HTR-8/SVneo (cell line): ENCODE data around the gene PHF21A.
"Not testable (repeated sequence)": the region's sequence is repeated elsewhere in the genome, so short reads cannot be mapped to it uniquely, and the experiment has no call there.

Experiments used
- DNase-seq: peaks from one replicate; pipeline ENCODE4 v3.0.0; 2011; ENCODE audit warnings: low spot score, mixed read lengths; ENCODE audit not compliant: insufficient read length
- FAIRE-seq: peaks from 2 replicates; lab custom pipeline; 2011; peaks lifted over from hg19 to GRCh38; lab: Jason Lieb, UNC

PHF21A gene

DNA sequence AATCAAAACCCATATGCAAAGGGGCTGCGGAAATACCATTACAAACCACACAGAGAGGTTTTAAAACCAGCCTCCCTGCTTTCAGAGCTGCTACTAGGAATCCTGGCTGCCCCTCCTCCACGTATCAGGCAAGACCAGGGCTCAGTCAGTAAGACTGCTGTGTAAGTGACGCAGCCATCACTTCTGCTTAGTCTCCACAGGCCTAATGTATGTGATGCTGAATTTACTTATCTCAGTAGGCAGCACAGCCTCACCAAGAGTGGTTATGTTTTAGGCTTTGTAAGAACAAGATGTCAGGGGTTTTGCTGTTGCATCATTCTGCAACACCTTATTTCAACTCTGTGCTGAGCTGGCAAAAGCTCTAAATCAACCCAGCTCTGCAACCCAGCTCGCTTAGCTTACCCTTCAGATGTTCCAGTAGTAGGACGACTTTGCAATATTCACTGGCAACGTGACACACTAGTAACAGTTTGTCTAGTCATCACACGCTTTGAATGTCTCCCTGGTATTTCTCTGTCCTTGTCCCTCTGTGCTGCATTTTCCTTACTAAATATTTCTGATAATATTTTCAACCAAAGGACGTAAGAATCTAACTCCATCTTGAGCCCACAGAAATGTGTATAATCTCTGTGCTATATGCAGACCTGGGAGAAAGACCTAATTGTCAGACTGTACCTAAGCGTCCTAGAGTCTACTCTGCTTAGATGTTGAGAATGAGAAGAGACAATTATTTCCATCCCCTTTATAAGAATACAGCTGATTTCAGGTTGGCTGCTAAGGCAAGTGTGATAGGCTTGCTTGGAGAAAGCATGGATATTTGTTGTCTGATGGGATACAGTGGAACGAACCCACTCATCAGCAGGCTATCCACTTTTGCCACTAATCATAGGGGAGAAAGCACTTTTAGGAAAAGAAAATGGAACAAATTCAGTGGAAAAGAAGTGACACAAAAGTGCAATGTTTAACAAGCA is 126.6 kb downstream of the PHF21A start:
- no peak for DNase-seq
- no peak for FAIRE-seq

DNA sequence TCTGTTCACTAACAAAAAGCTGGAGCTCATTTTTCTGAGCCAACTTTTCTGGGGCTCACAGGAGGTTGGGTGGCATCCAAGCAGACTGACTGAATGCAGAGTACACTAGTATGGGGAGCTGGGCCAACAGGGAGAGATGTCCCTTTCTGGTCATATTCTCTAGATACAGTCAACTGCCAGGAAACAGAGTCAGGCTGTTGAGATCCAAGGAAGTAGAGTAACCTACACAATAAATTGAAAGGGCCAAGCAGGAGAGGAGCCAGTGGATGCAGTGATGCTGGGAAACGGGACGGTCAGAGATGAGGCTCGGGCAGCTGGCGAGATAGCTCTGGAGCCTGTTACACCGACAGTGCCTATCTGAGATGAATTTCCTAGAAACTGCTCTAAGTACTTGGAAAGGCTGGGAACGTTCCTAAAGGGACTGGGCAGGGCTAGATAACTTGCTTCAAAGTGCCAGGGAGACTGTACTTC is 127.7 kb downstream of the PHF21A start:
- no peak for FAIRE-seq

DNA sequence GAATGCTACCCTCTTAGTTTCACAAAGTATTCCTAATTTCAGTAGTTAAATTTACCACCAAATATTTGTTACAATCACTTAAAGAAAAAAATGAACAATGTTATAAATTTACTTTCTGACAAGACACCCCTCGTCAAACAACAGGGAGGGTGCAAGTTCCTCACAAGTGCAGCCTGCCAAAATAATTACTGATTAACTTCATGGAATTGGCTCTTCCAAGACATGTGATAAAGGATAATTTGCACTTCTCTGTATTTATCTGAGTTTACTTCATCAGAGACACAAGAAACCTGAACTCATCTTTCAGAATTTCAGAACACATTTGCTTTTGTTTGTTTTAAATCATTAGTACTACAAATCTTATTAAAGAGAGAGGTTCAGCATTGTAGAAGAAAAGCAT is 132.3 kb downstream of the PHF21A start:
- DNase-seq, result no peak
- no peak for FAIRE-seq

More for the DNA sequence above, 127.7 kb downstream of the PHF21A start:
- no peak for DNase-seq

DNA sequence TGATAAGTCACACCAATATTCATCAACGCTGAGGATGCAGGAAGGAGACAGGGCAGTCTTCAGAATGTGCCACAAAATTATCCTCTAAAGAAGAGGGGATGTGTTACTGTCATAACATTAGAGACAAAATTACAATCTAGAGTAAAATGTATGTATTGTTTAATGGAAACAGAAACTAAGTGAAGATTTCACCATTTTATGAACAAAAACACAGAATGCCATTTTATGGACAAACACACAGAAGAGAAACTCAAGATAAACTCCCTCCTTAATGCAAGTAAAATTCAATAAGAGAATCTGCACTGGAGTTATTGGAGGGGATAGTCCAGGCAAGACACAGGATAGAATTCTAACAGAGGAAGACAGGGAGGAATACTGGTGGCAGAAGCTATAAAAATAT is 136.0 kb downstream of the PHF21A start:
- DNase-seq (no peak), FAIRE-seq (no peak)

DNA sequence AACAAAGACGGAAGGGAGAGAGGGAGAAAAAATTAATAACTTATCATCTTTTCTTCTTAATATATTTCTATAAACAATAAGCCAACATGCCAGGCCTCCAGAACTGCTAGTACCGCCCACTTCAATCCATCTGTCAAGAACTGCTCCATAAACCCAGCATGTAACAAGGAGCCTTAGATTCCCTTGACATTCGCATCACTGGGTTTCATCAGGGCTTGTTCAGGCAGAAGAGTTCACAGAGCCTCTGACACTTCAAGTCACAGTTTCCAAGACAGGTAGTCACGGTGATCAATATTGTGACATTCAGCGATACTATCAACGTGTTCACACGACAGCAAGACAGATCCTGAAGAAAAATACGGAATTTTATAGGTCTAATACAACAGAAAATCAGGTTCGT is 137.1 kb downstream of the PHF21A start:
- FAIRE-seq (no peak), DNase-seq (no peak)

DNA sequence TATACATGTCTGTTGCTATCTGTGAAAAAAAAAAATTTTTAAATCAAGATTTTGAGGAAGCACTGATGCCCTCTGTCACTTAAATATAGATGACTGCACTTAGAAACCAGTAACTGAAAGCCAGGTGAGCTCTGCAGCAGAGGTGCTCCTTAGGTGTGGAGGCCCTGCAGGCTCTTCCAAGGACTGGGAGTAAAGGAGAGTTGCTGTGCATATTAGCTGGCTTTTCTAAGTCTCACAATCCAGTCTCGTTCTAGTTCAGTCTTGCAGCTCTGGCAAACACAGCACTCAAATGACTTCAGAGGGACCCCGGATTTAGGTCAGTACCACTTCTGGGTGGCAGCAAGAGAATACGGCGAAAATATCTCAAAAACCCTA is 137.8 kb downstream of the PHF21A start:
- FAIRE-seq, result no peak
- no peak for DNase-seq

DNA sequence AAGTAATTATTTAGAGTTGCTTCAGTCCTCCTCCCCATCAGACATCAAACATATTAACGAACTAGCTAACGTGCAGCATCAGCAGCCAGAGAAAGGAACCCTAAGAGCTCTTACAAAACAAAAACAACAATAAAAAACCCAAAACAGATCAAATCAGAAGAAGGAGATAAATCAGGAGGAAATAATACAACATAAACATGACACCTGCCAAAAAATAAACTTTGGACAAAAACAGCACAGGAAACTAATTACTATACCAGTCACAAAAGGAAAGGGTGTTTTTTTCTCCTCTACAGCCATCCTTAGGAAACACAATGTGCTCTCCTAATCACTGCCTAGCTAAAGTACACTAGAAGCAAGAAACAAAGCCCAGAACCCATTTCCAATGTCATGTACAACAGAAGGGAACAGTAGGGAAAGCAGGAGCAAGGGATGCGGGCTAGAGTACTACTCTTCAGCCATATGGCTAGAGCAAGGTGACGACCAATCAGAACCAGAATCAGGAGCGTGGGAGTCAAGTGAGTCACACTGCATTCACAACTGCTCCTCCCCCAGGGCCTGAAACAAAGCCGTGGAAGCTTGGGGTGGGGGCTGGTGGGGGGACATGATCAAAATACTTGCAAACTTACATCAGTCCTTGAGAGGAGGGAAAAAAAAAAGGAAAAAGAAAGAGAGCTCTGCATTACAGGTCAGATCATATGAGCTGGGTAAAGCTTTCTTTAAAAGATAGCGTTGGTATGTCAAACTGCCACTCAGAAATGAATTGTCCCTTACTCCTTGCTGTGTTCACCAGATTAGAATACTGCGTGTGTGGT is 138.4 kb downstream of the PHF21A start:
- DNase-seq, result peak; percentile 81
- peak; percentile 86 for FAIRE-seq

DNA sequence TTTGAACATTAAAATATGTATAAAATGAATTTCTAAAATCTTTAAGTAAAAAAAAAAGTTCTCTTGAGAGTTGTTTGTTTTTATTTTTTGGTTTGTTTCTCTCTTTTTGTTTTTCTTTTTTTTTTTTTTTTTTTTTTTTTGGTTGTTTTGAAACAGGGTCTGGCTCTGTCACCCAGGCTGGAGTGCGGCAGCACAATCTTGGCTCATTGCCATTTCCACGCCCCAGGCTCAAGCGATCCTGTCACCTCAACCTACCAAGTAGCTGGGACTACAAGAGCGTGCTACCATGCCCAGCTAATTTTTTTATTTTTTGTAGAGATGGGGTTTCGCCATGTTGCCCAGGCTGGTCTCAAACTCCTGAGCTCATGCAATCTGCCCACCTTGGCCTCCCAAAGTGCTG is 139.4 kb downstream of the PHF21A start:
- not testable (repeated sequence) for FAIRE-seq, DNase-seq

DNA sequence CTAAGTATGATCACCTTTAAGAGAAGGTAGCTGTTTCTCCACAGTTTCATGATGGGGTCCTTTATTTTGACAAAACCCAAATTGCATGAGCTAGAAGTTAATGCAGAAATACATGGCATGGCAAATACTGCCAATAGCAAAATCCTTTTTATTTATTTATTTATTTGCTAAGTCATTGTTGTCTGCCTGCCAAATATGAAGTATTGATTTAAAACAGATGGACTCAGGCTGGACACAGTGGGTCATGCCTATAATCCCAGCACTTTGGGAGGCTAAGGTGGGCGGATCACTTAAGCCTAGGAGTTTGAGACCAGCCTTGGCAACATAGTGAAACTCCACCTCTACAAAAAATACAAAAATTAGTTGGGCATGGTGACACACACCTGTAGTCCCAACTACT is 146.4 kb downstream of the PHF21A start:
- DNase-seq (no peak), FAIRE-seq (no peak)

DNA sequence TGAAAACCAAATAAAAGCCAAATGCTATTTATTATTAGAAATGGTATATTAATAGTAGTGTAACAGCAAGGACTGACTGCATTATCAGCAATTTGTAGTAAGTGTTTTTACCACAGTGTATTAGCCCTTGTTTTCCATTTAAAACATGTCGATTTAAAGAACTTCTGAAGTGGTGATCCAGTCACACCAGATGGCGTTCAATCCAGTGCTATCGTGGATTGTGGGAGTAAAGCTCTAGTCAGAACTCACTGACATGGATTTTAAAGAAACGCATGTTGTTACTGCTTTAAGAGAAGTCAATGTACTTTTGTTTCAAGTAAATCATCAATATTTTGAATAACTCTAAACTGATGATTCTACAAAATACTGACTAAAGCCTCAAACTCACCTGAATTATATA is 147.7 kb downstream of the PHF21A start:
- DNase-seq (no peak), FAIRE-seq (no peak)

DNA sequence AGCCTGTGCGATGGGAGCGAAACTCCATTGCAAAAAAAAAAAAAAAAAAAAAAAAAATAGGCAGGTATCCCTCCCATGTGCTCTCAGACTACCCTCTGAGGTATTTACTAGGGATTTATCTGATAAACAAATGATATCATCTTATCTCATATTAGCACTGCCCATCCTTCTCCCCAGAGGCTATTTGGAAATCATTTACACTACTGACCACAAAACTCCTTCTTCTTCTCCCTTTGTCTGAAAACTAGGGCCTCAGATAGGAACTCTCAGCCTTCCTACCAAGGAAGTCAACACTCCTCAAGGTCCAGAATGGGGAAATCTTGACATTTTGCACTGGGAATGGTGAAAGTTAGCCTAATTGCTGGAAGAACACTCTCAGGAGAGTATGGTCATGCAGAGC is 152.4 kb downstream of the PHF21A start:
- DNase-seq (no peak), FAIRE-seq (no peak)

DNA sequence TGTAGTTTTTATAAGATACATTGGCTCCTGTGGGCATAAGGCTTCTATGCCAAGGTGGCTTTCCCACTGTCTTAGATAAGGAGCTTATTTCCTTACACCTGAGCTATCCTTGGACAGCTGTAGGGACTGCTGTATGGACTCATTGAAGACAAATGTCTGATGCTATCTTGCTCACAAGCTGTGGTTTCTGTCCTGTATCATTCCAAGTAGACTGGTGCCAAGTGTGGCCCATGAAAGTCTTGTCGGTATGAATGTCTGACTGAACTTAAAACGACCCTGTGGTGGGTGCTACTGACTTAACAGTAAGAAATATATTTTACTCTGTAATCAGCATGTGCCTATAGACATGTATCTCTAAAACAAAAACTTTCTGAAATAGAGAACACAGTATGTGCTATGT is 153.7 kb downstream of the PHF21A start:
- DNase-seq, result no peak
- FAIRE-seq, result no peak

DNA sequence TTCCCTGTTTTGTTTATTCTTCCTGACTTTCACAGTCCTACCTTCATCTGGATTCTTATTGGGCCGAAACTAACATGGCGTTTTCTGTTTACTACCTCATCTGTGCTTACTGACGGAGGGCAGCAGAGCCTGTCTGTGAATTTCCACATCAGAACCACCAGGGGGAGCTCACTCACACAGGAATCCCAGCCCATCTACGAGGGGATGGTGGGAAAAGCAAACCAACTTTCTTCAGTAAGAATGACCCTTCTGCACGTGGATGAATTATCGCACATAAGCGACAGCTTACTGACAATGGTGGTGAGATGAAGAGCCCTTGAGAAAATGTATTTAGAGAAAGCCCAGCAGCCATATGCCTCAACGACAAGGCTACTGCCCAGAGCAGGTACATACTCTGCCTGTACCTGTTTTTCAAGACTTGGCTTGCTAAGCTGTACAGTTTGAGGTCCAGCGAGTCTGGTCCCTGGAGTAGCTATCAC is 156.3 kb downstream of the PHF21A start:
- DNase-seq (peak; percentile 87), FAIRE-seq (peak; percentile 66)

DNA sequence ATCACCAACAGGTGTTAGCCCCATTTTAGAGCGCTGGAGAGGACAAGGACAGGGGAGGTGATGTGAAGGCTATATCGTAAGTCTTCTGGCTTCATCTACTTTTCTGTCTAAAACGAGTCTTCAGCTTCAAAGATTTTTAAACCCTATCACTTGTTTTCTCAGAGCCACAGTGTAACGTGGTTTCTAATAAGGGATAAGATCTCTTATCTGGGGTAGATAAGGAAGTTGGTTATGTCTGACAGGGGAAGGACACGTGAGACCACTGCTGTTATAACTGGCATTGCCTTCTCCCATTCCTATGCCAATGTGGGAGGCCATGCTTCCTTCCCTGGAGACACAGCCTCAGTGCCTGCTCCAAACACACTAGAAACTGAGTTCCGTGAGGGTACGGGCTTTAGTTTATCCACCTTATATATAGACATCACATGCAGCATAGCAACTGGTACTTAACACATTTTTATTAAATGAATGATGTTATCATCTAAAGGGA is 159.5 kb downstream of the PHF21A start:
- DNase-seq (no peak), FAIRE-seq (no peak)

DNA sequence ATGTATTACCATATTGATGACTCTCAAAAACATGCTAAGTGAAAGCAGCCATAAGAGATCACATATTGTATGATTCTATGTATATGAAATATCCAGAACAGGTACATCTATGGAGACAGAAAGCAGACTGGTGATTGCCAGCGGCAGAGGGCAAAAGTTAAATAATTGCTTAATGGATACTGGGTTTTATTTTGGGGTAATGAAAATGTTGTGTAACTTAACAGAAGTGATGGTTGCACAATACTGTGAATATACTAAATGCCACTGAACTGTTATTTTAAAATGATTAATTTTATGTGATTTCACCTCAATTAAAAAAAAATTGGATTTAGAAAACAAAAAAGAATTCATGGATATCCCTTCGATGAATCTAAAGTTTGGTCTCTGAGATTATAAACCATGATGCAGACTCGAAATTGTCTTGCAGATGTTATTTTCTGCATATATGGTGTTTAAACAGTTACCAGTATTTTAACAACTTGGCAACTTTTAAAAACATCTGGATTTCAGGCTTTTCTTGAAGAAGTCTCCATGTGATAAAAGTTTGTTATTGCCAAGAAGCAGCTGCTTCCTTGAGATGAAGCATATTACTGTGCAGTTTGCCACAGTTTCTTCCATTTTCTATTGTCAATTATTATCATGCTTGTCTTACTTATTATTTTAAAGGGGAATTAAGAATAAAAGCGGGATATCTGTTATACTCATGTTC is 160.7 kb downstream of the PHF21A start:
- FAIRE-seq (no peak), DNase-seq (no peak)

DNA sequence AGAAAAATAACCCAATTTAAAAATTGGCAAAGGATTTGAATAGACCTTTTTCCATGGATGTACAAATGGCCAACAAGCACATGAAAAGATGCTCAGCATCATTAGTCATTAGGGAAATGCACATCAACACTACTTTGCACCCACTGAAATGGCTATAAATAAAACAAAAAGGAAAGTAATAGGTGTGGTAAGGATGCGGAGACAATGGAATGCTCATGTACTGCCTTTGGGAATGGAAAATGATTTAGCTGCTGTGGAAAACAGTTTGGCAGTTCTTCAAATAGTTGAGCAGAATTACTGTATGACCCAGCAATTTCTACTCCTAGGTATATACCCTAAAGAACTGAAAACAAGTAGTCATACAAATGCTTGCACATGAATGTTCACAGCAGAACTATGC is 161.4 kb downstream of the PHF21A start:
- FAIRE-seq (no peak), DNase-seq (no peak)

DNA sequence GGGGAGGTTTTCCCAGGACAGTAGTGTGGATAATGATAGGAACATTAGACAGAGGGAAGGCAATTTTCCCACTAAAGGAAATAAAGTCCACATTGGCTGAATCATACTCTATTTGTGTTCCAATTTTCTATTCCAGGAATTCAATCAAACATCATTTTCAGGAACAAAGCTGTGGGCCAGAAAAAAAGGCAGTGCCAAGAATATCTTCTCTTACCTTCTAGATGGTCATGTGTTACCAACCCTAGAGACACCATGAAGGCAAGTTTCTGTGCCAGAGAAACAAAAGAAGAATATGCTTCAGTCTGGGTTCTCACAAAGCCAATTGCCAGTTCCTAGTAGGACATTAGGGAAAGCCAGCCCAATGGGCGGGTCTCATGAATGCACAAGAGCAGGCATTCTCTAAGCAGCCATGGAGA is 171.3 kb downstream of the PHF21A start:
- DNase-seq (no peak), FAIRE-seq (no peak)

DNA sequence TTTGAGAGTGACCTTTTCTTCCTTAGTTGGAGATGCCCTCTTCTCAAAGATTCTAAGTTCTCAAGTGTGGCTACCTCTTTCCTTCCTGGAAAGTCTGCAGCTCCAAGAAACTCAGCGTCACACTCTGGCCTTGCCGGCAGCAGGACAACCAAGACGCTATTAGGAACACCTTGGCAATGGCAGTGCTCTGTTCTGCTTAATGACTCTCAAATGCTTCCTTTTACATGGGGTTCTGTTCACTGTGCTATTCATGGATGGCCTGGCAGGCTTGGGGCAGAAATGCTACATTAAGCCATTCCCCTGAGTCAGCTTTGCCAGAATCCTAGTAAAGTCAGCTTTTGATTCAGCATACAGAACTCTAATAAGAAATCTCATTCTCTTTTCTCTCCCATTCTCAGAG is 172.9 kb downstream of the PHF21A start:
- DNase-seq, result no peak
- no peak for FAIRE-seq

DNA sequence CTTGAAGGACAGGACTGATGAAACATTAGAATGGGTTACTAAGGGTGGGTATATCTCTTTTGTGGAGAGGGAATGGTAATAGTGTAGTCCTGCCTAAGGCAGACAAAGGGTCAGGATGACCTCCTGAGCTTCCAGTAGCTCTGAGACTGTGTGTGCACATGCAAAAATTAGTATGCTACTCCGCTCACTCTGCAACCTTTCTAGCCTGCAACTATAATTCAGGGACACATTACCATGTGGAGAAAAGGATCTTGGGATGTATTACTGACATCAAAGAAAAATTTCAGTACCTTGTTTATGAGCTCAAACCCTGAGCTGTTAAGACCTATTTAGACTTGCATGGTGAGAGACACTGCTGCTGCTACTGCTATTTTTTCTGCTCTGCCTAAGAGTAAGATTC is 173.4 kb downstream of the PHF21A start:
- DNase-seq (no peak), FAIRE-seq (no peak)

DNA sequence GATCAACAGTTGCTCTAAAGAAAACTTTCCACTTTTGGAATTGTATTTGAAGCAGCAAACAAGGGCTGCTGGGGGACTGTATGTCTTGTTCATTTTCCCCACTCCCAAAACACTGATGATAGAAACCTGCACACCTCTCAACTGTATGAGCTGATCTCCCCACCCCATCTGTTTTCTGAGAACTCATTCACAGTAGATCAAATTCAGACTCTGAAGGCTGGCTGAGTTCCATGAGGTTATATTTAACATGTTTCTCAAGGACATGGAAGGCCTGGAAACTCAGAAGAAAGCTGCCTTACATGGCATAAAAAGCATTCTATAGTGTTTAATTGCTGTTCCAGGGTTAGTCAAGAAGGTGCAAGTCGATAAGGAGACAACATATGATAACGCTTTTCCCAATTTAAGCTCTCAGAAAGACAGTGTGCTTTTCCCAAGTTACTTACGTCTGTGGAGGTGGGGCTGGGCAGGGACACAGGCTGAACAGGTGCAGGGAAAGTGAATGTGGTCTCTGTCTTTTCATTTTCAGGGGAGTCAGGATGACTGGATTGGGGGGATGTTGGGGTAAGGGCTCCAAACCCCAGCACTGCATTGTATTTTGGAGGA is 175.8 kb downstream of the PHF21A start:
- FAIRE-seq (no peak), DNase-seq (no peak)
